ENCODE measurements around the gene RAPGEF6.

DNA sequence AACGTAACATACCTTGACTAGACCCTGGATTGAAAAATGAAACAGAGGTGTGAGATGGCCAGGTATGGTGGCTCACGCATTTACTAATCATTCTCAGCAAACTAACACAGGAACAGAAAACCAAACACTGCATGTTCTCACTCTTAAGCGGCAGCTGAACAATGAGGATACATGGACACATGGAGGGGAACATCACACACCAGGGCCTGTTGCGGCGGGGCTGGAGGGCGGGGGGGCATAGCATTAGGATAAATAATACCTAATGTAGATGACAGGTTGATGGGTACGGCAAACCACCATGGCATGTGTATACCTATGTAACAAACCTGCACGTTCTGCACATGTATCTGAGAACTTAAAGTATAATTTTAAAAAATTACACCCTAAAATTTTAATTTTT is 15.9 kb downstream of the RAPGEF6 start:
- TF ChIP-seq, protein P1, sequence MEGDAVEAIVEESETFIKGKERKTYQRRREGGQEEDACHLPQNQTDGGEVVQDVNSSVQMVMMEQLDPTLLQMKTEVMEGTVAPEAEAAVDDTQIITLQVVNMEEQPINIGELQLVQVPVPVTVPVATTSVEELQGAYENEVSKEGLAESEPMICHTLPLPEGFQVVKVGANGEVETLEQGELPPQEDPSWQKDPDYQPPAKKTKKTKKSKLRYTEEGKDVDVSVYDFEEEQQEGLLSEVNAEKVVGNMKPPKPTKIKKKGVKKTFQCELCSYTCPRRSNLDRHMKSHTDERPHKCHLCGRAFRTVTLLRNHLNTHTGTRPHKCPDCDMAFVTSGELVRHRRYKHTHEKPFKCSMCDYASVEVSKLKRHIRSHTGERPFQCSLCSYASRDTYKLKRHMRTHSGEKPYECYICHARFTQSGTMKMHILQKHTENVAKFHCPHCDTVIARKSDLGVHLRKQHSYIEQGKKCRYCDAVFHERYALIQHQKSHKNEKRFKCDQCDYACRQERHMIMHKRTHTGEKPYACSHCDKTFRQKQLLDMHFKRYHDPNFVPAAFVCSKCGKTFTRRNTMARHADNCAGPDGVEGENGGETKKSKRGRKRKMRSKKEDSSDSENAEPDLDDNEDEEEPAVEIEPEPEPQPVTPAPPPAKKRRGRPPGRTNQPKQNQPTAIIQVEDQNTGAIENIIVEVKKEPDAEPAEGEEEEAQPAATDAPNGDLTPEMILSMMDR (IDR thresholded peaks at IDR 0.05): no peak
- TF ChIP-seq ZFX (IDR thresholded peaks at IDR 0.05; ENCODE audit: borderline replicate concordance): no peak
